Adrenal gland (tissue), 12 donors: Measurements from ENCODE around the gene GMDS. TPM values are rescaled to one million over a fixed set of nuclear protein-coding genes. Genes with fewer than 3 reads are reported as not detected.

ENCODE experiments used
- DNase-seq, 7 donors: peaks; one replicate each; pipeline ENCODE4 v3.0.0-alpha.2; 2019 to 2020
- H3K27ac ChIP-seq, 5 donors: fragments of 200-600 bp; sonication (generic) in 4 of 5; 1 replicate in 3 of 5; 2 replicates in 2 of 5; pipeline versions ENCODE4 v1.5.1 to v1.8.0; 2016 to 2020; ENCODE audit warnings: mild to moderate bottlenecking in 1 of 5
- H3K27me3 ChIP-seq: fragments of 200-600 bp; 2 replicates; pipeline ENCODE4 v1.8.0; 2021
- H3K36me3 ChIP-seq, 2 donors: fragments of 200-600 bp; replicated peaks in 1 of 2; 1 replicate in 1 of 2; 2 replicates in 1 of 2; pipeline versions ENCODE4 v1.5.1 to v1.8.0; 2018 to 2022
- H3K4me1 ChIP-seq, 2 donors: fragments of 200-600 bp; replicated peaks in 1 of 2; 1 replicate in 1 of 2; 2 replicates in 1 of 2; pipeline versions ENCODE4 v1.5.1 to v1.8.0; 2018 to 2021
- H3K4me3 ChIP-seq, 4 donors: fragments of 200-600 bp; sonication (generic) in 3 of 4; one replicate each; pipeline ENCODE4 v1.5.1; 2016 to 2018
- H3K9me3 ChIP-seq, 3 donors: fragments of 200-600 bp; sonication (generic) in 1 of 3; replicated peaks in 1 of 3; 1 replicate in 2 of 3; 2 replicates in 1 of 3; pipeline versions ENCODE4 v1.5.1 to v1.8.0; 2016 to 2021
- POLR2A ChIP-seq, 2 donors: fragments of 450-650 bp; IDR thresholded peaks; one replicate each; pipeline ENCODE4 v1.6.1; 2017; ENCODE audit warnings: antibody characterized with exemption in 2 of 2, mild to moderate bottlenecking in 2 of 2, moderate library complexity in 1 of 2
- WGBS, 4 donors: extraction: QIAGEN DNeasy Blood & Tissue Kit in 2 of 4; methylation state at CpG; one replicate each; pipeline versions ENCODE4 v1.1.5 to v1.1.7; 2013 to 2017; 5-methylcytosine and 5-hydroxymethylcytosine counted together
- intact Hi-C, 2 donors: fragments of 100-400 bp; cut with DNase I; formaldehyde crosslinking; loops; one replicate each; pipeline versions ENCODE4 v1.14.1 to v1.15.0; 2022 to 2023
- polyA plus RNA-seq, 3 donors: library from polyadenylated mRNA; stranded (reverse); fragments of 200-250 nt in 2 of 3; fragments of 350-450 nt in 1 of 3; fragmentation: Illumina TruSeq in 1 of 3; extraction: RNeasy Lipid Tissue Mini Kit (QIAGEN cat#74804) in 1 of 3; gene quantifications; one replicate each; pipeline ENCODE4 v1.2.3, GENCODE V29; 2013 to 2014
- total RNA-seq, 9 donors: library from RNA; depleted of rRNA in 4 of 9; stranded (reverse); fragments of >200 nt in 4 of 9; fragments of 120-200 nt in 1 of 9; fragmentation: NEBNext Ultra II Directional in 1 of 9; extraction: Animal tissue kit (Norgen Biotek cat#: 25700) in 1 of 9; gene quantifications; one replicate each; pipeline versions ENCODE4 v1.1.0 to v1.2.4, GENCODE V29; 2013 to 2023
- TF ChIP-seq, protein P1 (sequence below), 6 experiments: fragments of 450-650 bp in 4 of 6; fragments of 200-600 bp in 2 of 6; sonication (generic) in 1 of 6; IDR thresholded peaks; 1 replicate in 5 of 6; 2 replicates in 1 of 6; pipeline versions ENCODE4 v1.5.1 to v1.8.0; 2016 to 2021; ENCODE audit warnings: antibody characterized with exemption in 6 of 6, mild to moderate bottlenecking in 2 of 6, moderate library complexity in 1 of 6
- donor health status: healthy with polysubstance abuse.
- donor health status: Bipolar disorder and iron deficiency.
- donor health status: DM: yes; HTN: yes; CAD: no.
- donor health status: DM: no; HTN: no; CAD: no.
- donor health status: DM: no; HTN: no; CAD: no.
- donor health status: DM: yes; HTN: yes; CAD: no.

The GMDS gene
- total and polyA plus RNA-seq, 12 donors, result 8.5 to 39.2 (median 15.2) TPM

DNA sequence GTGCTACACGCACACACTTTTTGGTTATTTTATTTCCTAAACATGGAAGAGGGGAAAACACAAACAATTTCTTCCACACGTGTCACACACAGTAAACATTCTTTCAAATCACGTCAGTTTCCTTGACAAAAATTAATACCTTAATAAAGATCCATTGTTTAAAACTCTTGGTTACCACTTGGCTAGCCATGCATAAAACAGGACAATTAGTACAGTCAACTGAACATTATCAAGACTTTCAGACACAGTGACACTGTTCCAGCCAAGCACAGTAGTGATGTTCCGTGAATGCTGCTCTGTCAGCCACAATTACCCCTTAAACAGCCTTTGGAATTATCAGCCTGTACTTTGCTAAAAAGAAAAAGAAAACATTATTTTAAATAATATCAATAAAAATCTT lies 50.8 kb downstream of the GMDS start:
- 87 to 94% (median 93%) methylated on average over 4 of the region's 4 CpGs for WGBS, 4 donors
- intact Hi-C loops, result loop anchor here (5.0 to 10.0 kb wide), 2 partner anchors 590 to 592 kb away; partner anchors contain the start of gene FOXC1 (in 1 of the 2)
- Histone ChIP-seq H3K9me3 (no peaks in the 10 kb centered on the region), H3K4me1 (peaks cover 0 to 9% of the 10 kb centered on the region in 2 donors), H3K4me3 (no peak overlapping the region), H3K27me3 (no peaks in the 10 kb centered on the region), H3K36me3 (no peaks in the 10 kb centered on the region), H3K27ac (no peak overlapping the region)
- TF ChIP-seq POLR2A (IDR thresholded peaks at IDR 0.05), result no peak
- no peak for DNase-seq

DNA sequence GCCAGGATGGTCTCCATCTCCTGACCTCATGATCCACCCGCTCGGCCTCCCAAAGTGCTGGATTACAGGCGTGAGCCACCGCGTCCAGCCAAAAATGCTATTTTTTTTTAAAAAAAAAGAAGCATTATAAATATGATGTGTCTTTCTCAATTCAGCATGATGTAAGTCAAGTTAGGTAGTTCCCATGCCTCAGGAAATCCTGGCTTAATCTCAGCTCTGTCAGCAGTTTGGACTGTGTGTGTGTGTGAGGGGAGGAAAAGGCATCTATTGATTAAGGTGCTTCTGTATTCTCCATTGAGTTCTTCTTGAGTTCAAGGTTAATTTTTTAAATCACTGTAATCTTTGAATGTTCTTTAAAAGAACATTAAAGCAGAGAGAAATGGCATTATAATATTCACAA lies 51.5 kb downstream of the GMDS start:
- 92 to 99% (median 96%) methylated on average over 5 of the region's 5 CpGs for WGBS, 4 donors
- intact Hi-C loops, result loop anchor here in 1 of 2 donors (10.0 kb wide), 1 partner anchor 589 kb away; the partner anchor contains the start of gene FOXC1

DNA sequence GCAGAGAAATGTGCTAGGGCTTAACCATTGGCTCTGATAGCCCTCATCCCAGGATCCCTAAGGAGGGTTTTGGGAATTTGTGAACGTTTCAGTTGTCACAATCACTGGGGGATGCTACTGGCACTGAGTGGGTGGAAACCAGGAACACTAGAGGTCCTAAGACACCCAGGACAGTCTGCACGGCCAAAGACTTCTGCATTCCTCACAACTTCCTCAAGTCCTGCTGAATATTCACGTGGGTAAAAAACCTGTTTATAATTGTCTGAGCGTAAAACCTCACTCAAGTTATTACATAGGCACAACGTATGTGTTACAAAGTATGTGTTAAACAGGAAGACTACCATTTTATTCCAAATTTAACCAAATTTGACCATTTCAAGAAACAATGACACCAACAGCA lies 52.4 kb downstream of the GMDS start:
- intact Hi-C loops, result loop anchor here in 1 of 2 donors (10.0 kb wide), 1 partner anchor 588 kb away; the partner anchor contains the start of gene FOXC1
- TF ChIP-seq, protein P1, sequence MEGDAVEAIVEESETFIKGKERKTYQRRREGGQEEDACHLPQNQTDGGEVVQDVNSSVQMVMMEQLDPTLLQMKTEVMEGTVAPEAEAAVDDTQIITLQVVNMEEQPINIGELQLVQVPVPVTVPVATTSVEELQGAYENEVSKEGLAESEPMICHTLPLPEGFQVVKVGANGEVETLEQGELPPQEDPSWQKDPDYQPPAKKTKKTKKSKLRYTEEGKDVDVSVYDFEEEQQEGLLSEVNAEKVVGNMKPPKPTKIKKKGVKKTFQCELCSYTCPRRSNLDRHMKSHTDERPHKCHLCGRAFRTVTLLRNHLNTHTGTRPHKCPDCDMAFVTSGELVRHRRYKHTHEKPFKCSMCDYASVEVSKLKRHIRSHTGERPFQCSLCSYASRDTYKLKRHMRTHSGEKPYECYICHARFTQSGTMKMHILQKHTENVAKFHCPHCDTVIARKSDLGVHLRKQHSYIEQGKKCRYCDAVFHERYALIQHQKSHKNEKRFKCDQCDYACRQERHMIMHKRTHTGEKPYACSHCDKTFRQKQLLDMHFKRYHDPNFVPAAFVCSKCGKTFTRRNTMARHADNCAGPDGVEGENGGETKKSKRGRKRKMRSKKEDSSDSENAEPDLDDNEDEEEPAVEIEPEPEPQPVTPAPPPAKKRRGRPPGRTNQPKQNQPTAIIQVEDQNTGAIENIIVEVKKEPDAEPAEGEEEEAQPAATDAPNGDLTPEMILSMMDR (IDR thresholded peaks at IDR 0.05), result no peak
- TF ChIP-seq POLR2A (IDR thresholded peaks at IDR 0.05), result no peak
- no peak overlapping the region for H3K4me3 ChIP-seq
- DNase-seq, result no peak
- H3K27ac ChIP-seq, result no peak overlapping the region
- 69 to 94% (median 76%) methylated on average over 5 of the region's 5 CpGs for WGBS, 4 donors
- H3K27me3 ChIP-seq, result no peaks in the 10 kb centered on the region
- no peaks in the 10 kb centered on the region for H3K36me3 ChIP-seq
- H3K4me1 ChIP-seq, result peaks cover 0 to 9% of the 10 kb centered on the region in 2 donors
- H3K9me3 ChIP-seq, result no peaks in the 10 kb centered on the region

More for the DNA sequence above, 51.5 kb downstream of the GMDS start:
- Histone ChIP-seq H3K4me3 (no peak overlapping the region), H3K27me3 (no peaks in the 10 kb centered on the region), H3K9me3 (no peaks in the 10 kb centered on the region), H3K36me3 (no peaks in the 10 kb centered on the region), H3K4me1 (peaks cover 0 to 9% of the 10 kb centered on the region in 2 donors), H3K27ac (no peak overlapping the region)
- TF ChIP-seq POLR2A (IDR thresholded peaks at IDR 0.05), result no peak
- TF ChIP-seq, protein P1 (IDR thresholded peaks at IDR 0.05), result no peak
- DNase-seq, result no peak

DNA sequence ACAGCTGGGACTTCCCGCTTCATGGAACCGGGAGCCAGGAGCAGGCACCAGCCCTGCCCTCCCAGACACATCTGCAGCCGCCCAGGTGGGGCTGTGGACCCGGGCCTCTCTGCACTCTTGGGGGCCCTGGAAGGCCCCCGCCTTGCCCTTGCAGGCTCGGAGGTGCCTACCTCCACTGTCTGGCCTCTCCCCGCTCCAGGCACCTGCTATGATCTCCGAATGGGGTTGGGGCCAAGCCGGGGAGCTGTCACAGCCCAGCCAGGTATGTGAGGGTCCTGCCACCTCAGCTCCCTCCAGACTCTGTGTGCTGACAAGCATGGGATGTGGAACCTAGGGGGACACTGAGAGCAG lies 54.0 kb downstream of the GMDS start:
- H3K27me3 ChIP-seq, result no peaks in the 10 kb centered on the region
- no peak overlapping the region for H3K4me3 ChIP-seq
- H3K27ac ChIP-seq, result no peak overlapping the region
- TF ChIP-seq, protein P1 (IDR thresholded peaks at IDR 0.05), result no peak
- TF ChIP-seq POLR2A (IDR thresholded peaks at IDR 0.05), result no peak
- H3K36me3 ChIP-seq, result no peaks in the 10 kb centered on the region
- H3K4me1 ChIP-seq, result no peaks in the 10 kb centered on the region
- intact Hi-C loops, result loop anchor here in 1 of 2 donors (10.0 kb wide), 1 partner anchor 587 kb away; the partner anchor contains the start of gene FOXC1
- H3K9me3 ChIP-seq, result no peaks in the 10 kb centered on the region
- no peak for DNase-seq
- 90 to 96% (median 93%) methylated on average over 2 to 9 of the region's 9 CpGs for WGBS, 4 donors
